HFFc6 (cell line): ENCODE measurements around the gene NELFCD. TPM values are rescaled to one million over a fixed set of nuclear protein-coding genes. Genes with fewer than 3 reads are reported as not detected.
"Not testable (repeated sequence)": the region's sequence is repeated elsewhere in the genome, so short reads cannot be mapped to it uniquely, and the experiment has no call there.

Experiments
- DNase-seq: peaks from one replicate; pipeline ENCODE4 v3.0.0-alpha.2; 2018
- H3K27ac Mint-ChIP-seq: 2 replicates; pipeline ENCODE4 v1.8.0; 2020; ENCODE audit warnings: mild to moderate bottlenecking, mixed read lengths
- H3K27me3 Mint-ChIP-seq: 2 replicates; pipeline ENCODE4 v1.8.0; 2021; ENCODE audit warnings: mild to moderate bottlenecking, moderate library complexity, mixed read lengths; ENCODE audit not compliant: insufficient read depth
- H3K36me3 Mint-ChIP-seq: 2 replicates; pipeline ENCODE4 v1.8.0; 2021; ENCODE audit warnings: low read depth, mixed read lengths
- H3K4me1 Mint-ChIP-seq: 2 replicates; pipeline ENCODE4 v1.8.0; 2020; ENCODE audit warnings: low read depth, mixed read lengths
- H3K4me3 Mint-ChIP-seq: 2 replicates; pipeline ENCODE4 v1.8.0; 2020; ENCODE audit warnings: mild to moderate bottlenecking, moderate library complexity, mixed read lengths
- H3K9me3 Mint-ChIP-seq: 2 replicates; pipeline ENCODE4 v1.8.0; 2020; ENCODE audit warnings: mild to moderate bottlenecking, mixed read lengths
- total RNA-seq, 6 experiments: library from RNA; stranded (reverse); fragmentation: NEBNext Ultra II Directional; extraction: Animal tissue kit (Norgen Biotek cat#: 25700); gene quantifications; 2 replicates in 1 of 6; 3 replicates in 5 of 6; pipeline ENCODE4 v1.2.3, GENCODE V29; 2021
- TF ChIP-seq, protein P1 (sequence below): fragments of 200-600 bp; sonication (generic); IDR thresholded peaks from 2 replicates; pipeline ENCODE4 v1.5.0; 2021; ENCODE audit warnings: antibody characterized with exemption, mild to moderate bottlenecking

NELFCD gene
- total RNA-seq, 6 experiments from 2014 or later: 52.3 to 64.0 (median 62.1) TPM

DNA sequence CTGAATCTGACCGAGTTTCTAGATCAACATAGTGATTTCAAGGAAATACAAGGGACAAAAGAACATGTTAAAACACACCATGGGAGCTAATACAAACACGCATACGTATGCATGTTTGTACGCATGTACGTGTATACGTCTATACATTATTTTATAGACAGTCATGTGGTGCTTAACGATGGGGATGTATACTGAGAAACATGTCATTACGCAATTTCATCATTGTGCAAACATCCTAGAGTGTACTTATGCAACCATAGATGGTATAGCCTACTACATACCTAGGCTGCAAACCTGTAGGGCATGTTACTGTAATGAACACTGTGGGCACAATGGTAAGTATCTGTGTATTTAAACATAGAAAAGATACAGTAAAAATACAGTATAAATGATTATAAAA is 25.0 kb upstream of the NELFCD start:
- Mint-ChIP-seq H3K4me1 (no peaks in the 10 kb centered on the region), H3K27ac (no peak overlapping the region), H3K27me3 (peaks cover under 1% of the 10 kb centered on the region; the same call in 1 of the 2 replicates), H3K9me3 (no peaks in the 10 kb centered on the region), H3K4me3 (no peak overlapping the region), H3K36me3 (no peaks in the 10 kb centered on the region)
- DNase-seq: no peak
- TF ChIP-seq, protein P1, sequence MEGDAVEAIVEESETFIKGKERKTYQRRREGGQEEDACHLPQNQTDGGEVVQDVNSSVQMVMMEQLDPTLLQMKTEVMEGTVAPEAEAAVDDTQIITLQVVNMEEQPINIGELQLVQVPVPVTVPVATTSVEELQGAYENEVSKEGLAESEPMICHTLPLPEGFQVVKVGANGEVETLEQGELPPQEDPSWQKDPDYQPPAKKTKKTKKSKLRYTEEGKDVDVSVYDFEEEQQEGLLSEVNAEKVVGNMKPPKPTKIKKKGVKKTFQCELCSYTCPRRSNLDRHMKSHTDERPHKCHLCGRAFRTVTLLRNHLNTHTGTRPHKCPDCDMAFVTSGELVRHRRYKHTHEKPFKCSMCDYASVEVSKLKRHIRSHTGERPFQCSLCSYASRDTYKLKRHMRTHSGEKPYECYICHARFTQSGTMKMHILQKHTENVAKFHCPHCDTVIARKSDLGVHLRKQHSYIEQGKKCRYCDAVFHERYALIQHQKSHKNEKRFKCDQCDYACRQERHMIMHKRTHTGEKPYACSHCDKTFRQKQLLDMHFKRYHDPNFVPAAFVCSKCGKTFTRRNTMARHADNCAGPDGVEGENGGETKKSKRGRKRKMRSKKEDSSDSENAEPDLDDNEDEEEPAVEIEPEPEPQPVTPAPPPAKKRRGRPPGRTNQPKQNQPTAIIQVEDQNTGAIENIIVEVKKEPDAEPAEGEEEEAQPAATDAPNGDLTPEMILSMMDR: no peak

DNA sequence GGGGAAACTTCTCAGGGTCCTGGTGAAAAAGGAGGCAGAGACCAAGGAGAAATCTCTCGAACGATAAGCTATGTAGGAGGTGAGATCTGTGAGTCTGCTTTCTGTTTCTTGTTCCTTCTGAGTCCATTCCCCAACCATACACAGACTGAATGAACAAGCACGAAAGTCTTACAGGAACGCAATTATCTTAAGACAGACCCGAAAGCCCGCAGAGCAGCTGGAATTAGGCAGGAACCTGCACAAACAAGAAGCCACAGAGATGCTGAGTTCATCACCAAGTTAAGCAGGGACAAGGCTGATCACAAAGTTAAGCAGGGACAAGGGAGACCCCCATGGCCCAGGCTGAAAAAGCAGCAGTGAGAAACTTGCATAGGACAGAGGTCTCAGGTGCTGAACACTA is 21.4 kb upstream of the NELFCD start:
- H3K9me3 Mint-ChIP-seq: no peaks in the 10 kb centered on the region; the same call in 1 of the 2 replicates
- H3K4me1 Mint-ChIP-seq: no peaks in the 10 kb centered on the region
- no peak overlapping the region for H3K27ac Mint-ChIP-seq
- DNase-seq: no peak
- no peak overlapping the region for H3K4me3 Mint-ChIP-seq
- peaks cover 13% of the 10 kb centered on the region for H3K27me3 Mint-ChIP-seq
- H3K36me3 Mint-ChIP-seq: no peaks in the 10 kb centered on the region
- TF ChIP-seq, protein P1: no peak

DNA sequence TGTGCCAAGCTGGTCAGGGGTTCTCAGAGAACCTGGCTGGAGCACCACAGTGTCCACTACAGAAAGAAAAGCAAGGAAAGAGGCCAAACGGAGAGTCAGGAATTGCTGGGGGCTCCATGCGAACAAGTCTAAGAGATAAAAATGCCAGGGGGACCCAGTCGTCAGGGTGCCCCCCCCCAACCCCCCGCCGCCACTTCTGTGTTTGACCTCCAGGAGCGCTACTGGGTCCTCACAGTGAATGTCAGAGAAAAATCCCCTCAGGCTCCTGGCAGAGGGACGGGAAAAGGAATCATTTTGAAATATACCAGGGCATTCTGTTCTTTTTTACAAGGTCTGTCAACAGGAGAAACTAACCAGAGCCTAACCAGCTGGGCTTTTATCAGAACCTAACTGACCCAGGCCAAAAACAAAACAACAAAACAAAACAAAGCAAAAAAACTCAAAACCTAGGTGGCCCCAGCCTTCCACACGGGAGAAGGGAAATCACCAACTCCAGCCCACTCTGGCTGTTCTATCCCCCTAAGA is 17.9 kb upstream of the NELFCD start:
- H3K9me3 Mint-ChIP-seq: no peaks in the 10 kb centered on the region; the same call in 1 of the 2 replicates
- no peaks in the 10 kb centered on the region for H3K36me3 Mint-ChIP-seq
- TF ChIP-seq, protein P1: no peak
- H3K27ac Mint-ChIP-seq: no peak overlapping the region
- H3K27me3 Mint-ChIP-seq: peaks cover 22% of the 10 kb centered on the region
- H3K4me3 Mint-ChIP-seq: no peak overlapping the region
- no peaks in the 10 kb centered on the region for H3K4me1 Mint-ChIP-seq
- no peak for DNase-seq

DNA sequence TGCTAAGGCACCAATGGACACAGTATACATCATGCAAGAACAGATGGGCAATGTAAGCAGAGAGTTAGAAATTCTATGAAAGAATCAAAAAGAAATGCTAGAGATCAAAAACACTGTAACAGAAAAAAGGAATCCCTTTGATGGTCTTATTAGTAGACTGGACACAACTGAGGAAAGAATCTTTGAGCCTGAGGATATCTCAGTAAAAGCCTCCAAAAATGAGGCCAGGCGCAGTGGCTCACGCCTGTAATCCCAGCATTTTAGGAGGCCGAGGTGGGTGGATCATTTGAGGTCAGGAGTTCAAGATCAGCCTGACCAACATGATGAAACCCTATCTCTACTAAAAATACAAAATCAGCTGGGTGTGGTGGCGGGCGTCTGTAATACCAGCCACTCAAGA is 17.1 kb upstream of the NELFCD start:
- H3K36me3 Mint-ChIP-seq, H3K27ac Mint-ChIP-seq, DNase-seq, H3K4me1 Mint-ChIP-seq, H3K9me3 Mint-ChIP-seq, H3K4me3 Mint-ChIP-seq: not testable (repeated sequence)
- peaks cover 22% of the 10 kb centered on the region for H3K27me3 Mint-ChIP-seq

DNA sequence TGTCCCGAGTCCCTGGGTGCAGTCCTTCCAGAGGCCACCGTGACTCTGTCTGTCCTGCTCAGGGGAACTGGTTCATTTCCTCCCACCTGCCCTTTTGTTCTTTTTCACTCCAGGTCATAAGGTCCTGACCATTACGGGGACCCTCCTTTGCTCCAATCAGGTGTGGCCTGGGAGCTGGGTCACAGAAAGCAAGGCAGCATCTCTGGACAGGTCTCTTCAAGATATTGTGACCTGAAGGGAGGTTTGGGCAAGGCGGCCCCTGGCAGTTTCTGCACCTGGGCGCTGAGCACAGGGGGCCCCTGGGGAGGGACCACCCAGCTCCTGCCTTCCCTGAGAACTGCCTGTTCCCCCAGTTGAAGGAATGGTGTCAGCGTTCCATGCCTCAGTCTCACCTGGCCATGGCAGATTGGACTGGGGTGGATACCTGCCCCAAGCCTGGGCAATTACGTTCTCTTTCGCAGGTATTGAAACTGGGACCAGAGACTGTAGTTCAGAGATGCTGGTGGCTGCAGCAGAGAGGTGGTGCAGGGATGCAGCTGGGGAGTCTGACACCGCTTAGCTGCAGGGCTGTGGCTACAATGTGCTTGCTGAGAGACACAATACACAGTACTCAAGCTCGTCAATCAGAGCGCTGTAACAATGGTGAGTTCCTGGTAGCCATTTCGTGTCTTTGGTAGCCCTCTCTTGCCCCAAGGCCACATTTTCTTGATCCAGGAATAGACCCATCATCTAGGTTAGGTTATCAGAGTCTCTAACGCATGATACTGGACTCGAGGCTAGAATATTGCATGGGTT is 15.6 kb upstream of the NELFCD start:
- peaks cover 15% of the 10 kb centered on the region; the same call in 1 of the 2 replicates for H3K9me3 Mint-ChIP-seq
- peaks cover 7% of the 10 kb centered on the region; the same call in 1 of the 2 replicates for H3K36me3 Mint-ChIP-seq
- H3K27me3 Mint-ChIP-seq: peaks cover 32% of the 10 kb centered on the region
- no peak overlapping the region for H3K27ac Mint-ChIP-seq
- TF ChIP-seq, protein P1: no peak
- H3K4me1 Mint-ChIP-seq: no peaks in the 10 kb centered on the region
- no peak overlapping the region for H3K4me3 Mint-ChIP-seq
- DNase-seq: no peak
